Mononuclear cell (primary cell): Measurements from ENCODE around the gene SLC6A3. TPM values are rescaled to one million over a fixed set of nuclear protein-coding genes. Genes with fewer than 3 reads are reported as not detected.
"Not testable (repeated sequence)": the region's sequence is repeated elsewhere in the genome, so short reads cannot be mapped to it uniquely, and the experiment has no call there.

ENCODE experiments used
- H3K27me3 ChIP-seq: 2 replicates; pipeline ENCODE4 v1.6.0; 2011; ENCODE audit warnings: low read length, control low read depth; ENCODE audit not compliant: insufficient read depth
- H3K4me1 ChIP-seq: 2 replicates; pipeline ENCODE4 v1.5.1; 2011; ENCODE audit warnings: mild to moderate bottlenecking, low read length, control low read depth; ENCODE audit not compliant: insufficient read depth
- H3K4me3 ChIP-seq: 2 replicates; pipeline ENCODE4 v1.5.1; 2011; ENCODE audit warnings: mild to moderate bottlenecking, low read length, moderate library complexity
- H3K9me3 ChIP-seq: 2 replicates; pipeline ENCODE4 v1.5.1; 2011; ENCODE audit warnings: low read depth, mild to moderate bottlenecking, control low read depth, low read length
- total RNA-seq: library from RNA; depleted of rRNA; stranded (reverse); fragments of >200 nt; gene quantifications from one replicate; pipeline ENCODE4 v1.2.3, GENCODE V29; 2012

Gene SLC6A3
- total RNA-seq, 1 donor, result not detected

- Histone ChIP-seq H3K4me3 (no peak overlapping the region), H3K9me3 (no peaks in the 10 kb centered on the region), H3K27me3 (no peaks in the 10 kb centered on the region), H3K4me1 (peaks cover 85% of the 10 kb centered on the region)
Observed at GRCh38 chr5:1481266-1481958, 36.2 kb upstream of the SLC6A3 start.

- Histone ChIP-seq H3K4me1 (peaks cover 88% of the 10 kb centered on the region), H3K4me3 (no peak overlapping the region), H3K27me3 (no peaks in the 10 kb centered on the region), H3K9me3 (no peaks in the 10 kb centered on the region)
Observed at GRCh38 chr5:1480806-1481205, 35.6 kb upstream of the SLC6A3 start.

GRCh38 chr5:1480217-1480616 is 35.0 kb upstream of the SLC6A3 start:
- Histone ChIP-seq H3K4me3 (no peak overlapping the region), H3K4me1 (peaks cover 82% of the 10 kb centered on the region), H3K27me3 (no peaks in the 10 kb centered on the region), H3K9me3 (no peaks in the 10 kb centered on the region)

GRCh38 chr5:1479581-1480188 is 34.4 kb upstream of the SLC6A3 start:
- Histone ChIP-seq H3K27me3 (no peaks in the 10 kb centered on the region), H3K4me1 (peaks cover 78% of the 10 kb centered on the region), H3K4me3 (no peak overlapping the region), H3K9me3 (no peaks in the 10 kb centered on the region)

- Histone ChIP-seq H3K27me3 (no peaks in the 10 kb centered on the region), H3K4me1 (peaks cover 72% of the 10 kb centered on the region), H3K9me3 (no peaks in the 10 kb centered on the region), H3K4me3 (no peak overlapping the region)
Observed at GRCh38 chr5:1479066-1479465, 33.8 kb upstream of the SLC6A3 start.

- H3K27me3 ChIP-seq, result no peaks in the 10 kb centered on the region
- H3K9me3 ChIP-seq, result no peaks in the 10 kb centered on the region
- H3K4me1 ChIP-seq, result peaks cover 68% of the 10 kb centered on the region
- H3K4me3 ChIP-seq, result no peak overlapping the region
Observed at GRCh38 chr5:1478271-1479035, 33.2 kb upstream of the SLC6A3 start.

GRCh38 chr5:1477341-1477740 is 32.1 kb upstream of the SLC6A3 start:
- no peaks in the 10 kb centered on the region for H3K9me3 ChIP-seq
- peaks cover 60% of the 10 kb centered on the region for H3K4me1 ChIP-seq
- no peak overlapping the region for H3K4me3 ChIP-seq
- H3K27me3 ChIP-seq, result no peaks in the 10 kb centered on the region

- peaks cover 58% of the 10 kb centered on the region for H3K4me1 ChIP-seq
- no peaks in the 10 kb centered on the region for H3K27me3 ChIP-seq
- no peak overlapping the region for H3K4me3 ChIP-seq
- no peaks in the 10 kb centered on the region for H3K9me3 ChIP-seq
Observed at GRCh38 chr5:1476967-1477310, 31.7 kb upstream of the SLC6A3 start.

- H3K27me3 ChIP-seq, result no peaks in the 10 kb centered on the region
- H3K4me3 ChIP-seq, result no peak overlapping the region
- no peaks in the 10 kb centered on the region for H3K9me3 ChIP-seq
- H3K4me1 ChIP-seq, result peaks cover 52% of the 10 kb centered on the region
Observed at GRCh38 chr5:1476181-1476966, 31.1 kb upstream of the SLC6A3 start.

- H3K9me3 ChIP-seq, H3K27me3 ChIP-seq, H3K4me3 ChIP-seq: not testable (repeated sequence)
- peaks cover 43% of the 10 kb centered on the region for H3K4me1 ChIP-seq
Observed at GRCh38 chr5:1475544-1475900, 30.3 kb upstream of the SLC6A3 start.

GRCh38 chr5:1474866-1475543 is 29.8 kb upstream of the SLC6A3 start:
- no peaks in the 10 kb centered on the region for H3K27me3 ChIP-seq
- no peaks in the 10 kb centered on the region for H3K9me3 ChIP-seq
- no peak overlapping the region for H3K4me3 ChIP-seq
- H3K4me1 ChIP-seq, result peaks cover 38% of the 10 kb centered on the region

- Histone ChIP-seq H3K4me3 (no peak overlapping the region), H3K27me3 (no peaks in the 10 kb centered on the region), H3K4me1 (peaks cover 31% of the 10 kb centered on the region), H3K9me3 (no peaks in the 10 kb centered on the region)
Observed at GRCh38 chr5:1474183-1474839, 29.1 kb upstream of the SLC6A3 start.

GRCh38 chr5:1473746-1474145 is 28.5 kb upstream of the SLC6A3 start:
- Histone ChIP-seq H3K4me3 (no peak overlapping the region), H3K27me3 (no peaks in the 10 kb centered on the region), H3K4me1 (peaks cover 26% of the 10 kb centered on the region), H3K9me3 (no peaks in the 10 kb centered on the region)

GRCh38 chr5:1472964-1473628 is 27.9 kb upstream of the SLC6A3 start:
- Histone ChIP-seq H3K4me1 (peaks cover 19% of the 10 kb centered on the region), H3K9me3 (no peaks in the 10 kb centered on the region), H3K27me3 (no peaks in the 10 kb centered on the region), H3K4me3 (no peak overlapping the region)
